Cerebellar cortex (tissue), 1 donor: ENCODE data around the gene SRXN1.

ENCODE experiments used
- DNase-seq: peaks from one replicate; pipeline ENCODE4 v3.0.0-alpha.2; 2015; ENCODE audit warnings: low spot score

The SRXN1 gene

DNA sequence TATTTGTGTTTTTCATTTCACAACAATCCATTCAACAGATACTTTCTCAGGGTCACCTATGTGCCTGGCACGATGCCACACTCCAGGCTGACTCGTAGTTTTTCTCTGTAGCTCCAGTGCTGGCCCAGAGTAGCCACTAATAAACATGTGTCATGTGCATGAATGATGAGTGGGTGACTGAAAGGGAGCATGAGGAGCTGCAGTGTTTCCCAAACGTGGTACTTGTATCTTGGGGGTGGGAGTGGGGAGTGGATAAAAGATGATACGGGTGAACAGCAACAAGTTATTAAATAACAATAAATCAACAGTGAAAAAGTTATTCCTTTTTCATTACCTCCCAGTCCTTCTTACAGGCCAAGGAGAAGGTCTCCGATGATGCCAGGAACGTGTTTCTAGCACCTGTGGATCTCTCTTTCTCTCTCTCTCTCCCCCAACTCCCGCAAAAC lies 17.1 kb downstream of the SRXN1 start:
- DNase-seq: no peak

DNA sequence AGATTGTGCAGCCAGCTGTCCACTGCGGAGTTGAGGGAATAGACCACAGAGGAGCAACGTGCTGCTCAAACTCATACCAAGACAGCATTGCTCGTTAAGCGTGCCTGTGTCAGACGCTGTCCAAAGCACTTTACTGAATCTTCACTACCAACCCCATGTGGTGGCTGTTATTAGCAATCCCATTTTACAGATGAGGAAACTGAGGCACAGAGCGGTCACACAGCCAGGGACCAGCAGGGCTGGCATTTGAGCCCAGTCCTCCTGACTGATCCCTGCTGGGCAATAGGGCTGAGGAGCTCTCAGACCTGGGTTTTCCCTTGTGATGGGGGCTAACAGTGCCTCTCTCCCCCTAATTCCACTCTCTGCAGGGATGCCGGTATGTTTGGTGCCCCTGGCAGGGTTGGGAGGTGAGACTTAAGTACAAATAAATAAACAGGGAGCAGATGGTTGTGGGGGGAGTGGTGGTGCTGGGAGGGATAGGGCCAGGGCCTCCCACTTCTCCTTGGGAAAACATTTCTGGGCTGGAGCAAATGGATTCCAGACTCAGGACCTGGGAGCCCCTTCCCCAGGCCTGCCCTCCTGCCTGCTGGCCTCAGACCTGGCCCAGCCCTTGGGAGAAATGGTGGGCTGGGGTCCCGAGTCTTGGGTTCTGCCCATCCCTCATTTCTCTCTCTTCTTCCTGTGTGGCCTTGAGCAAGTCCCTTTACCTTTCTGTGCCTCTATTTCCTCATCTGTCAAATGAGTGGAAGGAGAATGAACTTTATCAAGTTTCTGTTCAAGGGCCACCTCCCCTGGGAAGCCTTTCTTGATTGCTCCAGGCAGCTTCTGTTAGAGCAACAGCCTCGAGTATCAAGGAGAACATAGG lies 17.7 kb downstream of the SRXN1 start:
- no peak for DNase-seq

GRCh38 chr20:634148-634925 lies 18.7 kb downstream of the SRXN1 start:
- no peak for DNase-seq

- no peak for DNase-seq
These were observed 21.9 kb downstream of the SRXN1 start for GRCh38 chr20:631101-631500.

DNA sequence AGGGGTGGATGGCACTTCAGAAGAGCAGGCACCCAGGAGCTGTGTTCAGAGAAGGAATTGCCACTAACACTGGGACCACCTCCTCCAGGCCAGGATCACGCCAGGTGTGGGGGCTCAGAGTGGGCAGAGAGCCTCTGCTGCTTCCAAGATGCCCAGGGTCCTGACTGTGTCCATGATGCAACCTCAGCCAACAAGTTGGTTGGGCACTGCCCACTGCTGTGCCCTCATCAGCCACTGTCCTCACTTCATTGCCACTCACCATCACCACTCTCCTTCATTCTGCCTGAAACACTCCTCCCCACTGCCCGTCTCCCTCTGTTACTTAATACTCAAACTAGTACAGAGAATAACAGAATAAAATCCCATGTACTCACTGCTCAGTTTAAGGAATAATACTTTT lies 26.4 kb downstream of the SRXN1 start:
- DNase-seq: no peak

GRCh38 chr20:625360-625932 lies 27.6 kb downstream of the SRXN1 start:
- DNase-seq: no peak

DNA sequence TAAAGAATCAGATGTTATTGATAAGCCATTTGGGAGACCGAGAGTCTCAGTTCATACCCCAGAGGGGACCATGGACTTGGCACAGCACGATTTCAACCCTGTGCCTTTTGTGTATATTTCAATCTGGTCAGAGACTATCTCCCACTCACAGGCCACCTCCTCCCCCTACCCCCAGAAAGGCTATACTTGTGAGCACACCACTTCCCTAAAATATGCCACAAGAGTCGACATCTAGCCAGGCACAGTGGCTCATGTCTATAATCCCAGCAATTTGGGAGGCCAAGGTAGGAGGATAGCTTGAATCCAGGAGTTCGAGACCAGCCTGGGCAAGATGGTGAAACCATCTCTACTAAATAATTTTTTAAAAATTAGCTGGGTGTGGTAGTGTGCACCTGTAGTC lies 29.3 kb downstream of the SRXN1 start:
- no peak for DNase-seq

DNA sequence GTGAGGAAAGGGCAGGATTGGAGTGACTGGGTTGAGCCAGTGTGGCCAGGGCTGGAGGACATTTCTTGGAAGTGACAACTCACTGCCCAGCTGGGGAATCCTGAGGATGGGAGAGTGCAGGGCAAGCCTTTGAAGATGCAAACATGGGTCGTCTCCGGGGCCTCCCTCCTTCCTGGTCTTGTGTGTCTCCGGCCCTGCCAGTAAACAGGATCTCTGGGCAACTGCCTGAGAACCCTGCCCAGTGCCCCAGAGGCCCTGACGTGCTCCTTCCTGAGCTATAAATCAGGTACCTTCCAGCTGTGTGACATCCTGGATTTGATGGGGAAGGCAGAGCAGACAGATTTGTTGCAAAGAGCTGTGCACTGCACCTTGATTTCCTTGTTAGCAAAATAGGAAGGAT lies 30.0 kb downstream of the SRXN1 start:
- DNase-seq: no peak

GRCh38 chr20:622161-622560 lies 30.8 kb downstream of the SRXN1 start:
- no peak for DNase-seq

- no peak for DNase-seq
These were observed 31.8 kb downstream of the SRXN1 start for GRCh38 chr20:621125-621756.

GRCh38 chr20:620246-620645 lies 32.8 kb downstream of the SRXN1 start:
- no peak for DNase-seq

GRCh38 chr20:618980-619379 lies 34.0 kb downstream of the SRXN1 start:
- DNase-seq: no peak

DNA sequence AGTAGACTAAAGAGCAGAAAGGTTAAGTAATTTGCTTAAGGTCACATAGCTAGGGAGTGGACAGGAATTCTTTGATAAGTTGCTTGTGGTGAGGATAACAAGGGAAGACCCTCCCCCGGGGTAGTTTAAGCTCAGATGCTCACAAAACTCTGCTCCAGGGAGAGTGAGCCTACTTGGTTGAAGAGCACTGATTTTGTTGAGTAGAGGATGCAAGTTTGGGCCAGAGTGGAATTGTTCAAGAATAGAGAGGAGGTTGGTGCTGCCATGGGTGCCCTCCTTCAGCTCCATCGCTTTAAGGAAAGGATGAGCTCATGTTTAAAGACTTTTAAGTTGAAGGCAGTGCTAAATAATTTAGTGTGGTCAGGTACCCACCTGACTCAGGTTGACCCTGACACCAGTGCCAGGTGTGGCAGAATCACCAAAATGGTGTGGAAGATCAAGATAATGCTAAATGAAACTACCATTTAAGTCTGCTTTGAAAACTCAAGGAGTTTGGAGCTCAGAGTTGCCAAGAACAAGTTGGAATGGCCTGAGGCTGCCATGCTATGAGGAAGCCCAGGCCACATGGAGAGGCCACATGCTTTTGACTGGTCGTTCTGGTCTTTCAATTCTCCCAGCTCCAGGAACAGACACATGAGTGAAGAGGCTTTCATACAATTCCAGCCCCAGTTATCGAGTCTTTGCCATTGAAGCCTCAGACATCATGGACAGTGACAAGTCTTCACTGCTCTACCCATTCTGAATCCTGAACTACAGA lies 34.9 kb downstream of the SRXN1 start:
- no peak for DNase-seq

- no peak for DNase-seq
These were observed 37.5 kb downstream of the SRXN1 start for GRCh38 chr20:615514-615913.

- DNase-seq: no peak
These were observed 41.2 kb downstream of the SRXN1 start for GRCh38 chr20:611843-612185.

DNA sequence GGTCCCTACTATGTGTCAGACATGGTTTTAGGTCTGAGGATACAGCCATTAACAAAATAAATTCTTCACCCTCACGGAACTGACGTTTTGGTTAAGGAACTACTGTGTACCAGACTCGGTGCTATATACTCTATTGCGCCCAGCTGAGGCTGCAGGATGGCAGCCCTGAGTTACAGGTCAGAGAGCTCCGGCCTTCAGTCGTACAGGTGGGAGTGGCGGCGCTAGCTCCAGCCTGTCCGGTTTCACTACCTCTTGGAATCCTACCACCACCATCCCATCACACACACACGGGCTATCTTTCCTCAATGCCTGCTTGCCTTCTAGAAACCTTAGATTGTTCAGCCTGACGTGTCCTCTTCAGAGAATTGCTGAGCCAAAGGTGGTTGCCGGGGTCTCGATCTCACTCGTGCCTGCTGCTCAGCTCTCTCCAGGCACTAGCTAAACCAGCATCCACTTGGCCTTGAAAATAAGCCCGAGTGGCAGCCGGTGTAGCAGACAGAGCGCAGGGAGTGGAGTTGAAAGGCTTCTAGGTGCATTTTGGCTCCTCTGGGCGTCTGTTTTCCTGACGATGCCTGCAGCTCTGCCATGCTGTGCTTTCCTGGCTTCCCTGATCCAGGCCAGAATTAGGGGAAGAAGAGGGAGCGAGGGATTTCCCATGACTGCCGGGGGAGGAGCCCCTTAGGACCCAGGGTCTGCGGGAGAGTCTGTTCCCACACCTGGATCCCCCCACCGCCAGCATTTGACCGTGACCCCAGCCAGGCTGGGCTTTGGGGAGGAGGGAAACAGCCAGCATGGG lies 41.8 kb downstream of the SRXN1 start:
- no peak for DNase-seq

GRCh38 chr20:610130-611046 lies 42.6 kb downstream of the SRXN1 start, which contains the start of gene TCF15:
TCF15 (minus strand) TSS chr20:610309; CDS start chr20:610237, 72 bp downstream.
- DNase-seq: peak; percentile 13

DNA sequence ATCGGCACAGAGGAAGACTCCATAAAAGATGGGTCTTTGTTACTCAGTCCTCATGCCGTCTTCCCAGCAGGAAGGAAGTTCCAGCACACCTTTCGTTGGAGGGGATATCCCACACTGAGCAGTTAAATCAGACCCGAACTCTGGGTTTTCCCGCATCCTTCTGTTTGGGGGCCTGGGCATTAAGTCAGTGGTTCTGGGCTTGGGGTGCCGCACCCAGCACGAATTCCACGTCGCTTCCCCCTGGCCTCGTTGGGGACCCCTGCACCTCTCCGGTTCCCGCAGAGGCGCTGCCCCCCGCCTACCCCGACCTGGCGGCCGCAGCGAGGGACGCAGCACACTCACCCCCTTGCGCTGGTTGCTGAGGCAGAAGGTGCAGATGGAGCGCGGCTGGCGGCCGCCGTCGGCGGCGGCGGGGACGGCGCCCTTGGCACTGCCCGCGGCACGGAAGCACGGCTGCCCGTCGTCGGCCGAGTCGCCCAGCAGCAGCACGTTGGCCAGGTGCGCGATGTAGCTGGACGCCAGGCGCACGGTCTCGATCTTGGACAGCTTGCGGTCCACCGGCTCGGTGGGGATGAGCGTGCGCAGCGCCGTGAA lies 43.5 kb downstream of the SRXN1 start:
- DNase-seq: no peak

GRCh38 chr20:608970-609369 lies 44.0 kb downstream of the SRXN1 start:
- DNase-seq: no peak
